Measurements from ENCODE around the gene NFU1.
"Not testable (repeated sequence)": the region's sequence is repeated elsewhere in the genome, so short reads cannot be mapped to it uniquely, and the experiment has no call there.

GRCh38 chr2:69439499-69439898, 2.3 kb upstream of the NFU1 start:
- TF ChIP-seq CTCF (conservative IDR thresholded peaks at IDR 0.05); EZH2 (IDR thresholded peaks at IDR 0.05; ENCODE audit: low read depth): not testable (repeated sequence)

All from PC-9 (cell line).